Measurements from ENCODE around the gene LCE2B. TPM values are rescaled to one million over a fixed set of nuclear protein-coding genes. Genes with fewer than 3 reads are reported as not detected.

The LCE2B gene
- total RNA-seq, 4 donors from 2014 or later = not detected

- no peak for ATAC-seq (ENCODE audit: low FRiP score)
- TF ChIP-seq, protein P1, sequence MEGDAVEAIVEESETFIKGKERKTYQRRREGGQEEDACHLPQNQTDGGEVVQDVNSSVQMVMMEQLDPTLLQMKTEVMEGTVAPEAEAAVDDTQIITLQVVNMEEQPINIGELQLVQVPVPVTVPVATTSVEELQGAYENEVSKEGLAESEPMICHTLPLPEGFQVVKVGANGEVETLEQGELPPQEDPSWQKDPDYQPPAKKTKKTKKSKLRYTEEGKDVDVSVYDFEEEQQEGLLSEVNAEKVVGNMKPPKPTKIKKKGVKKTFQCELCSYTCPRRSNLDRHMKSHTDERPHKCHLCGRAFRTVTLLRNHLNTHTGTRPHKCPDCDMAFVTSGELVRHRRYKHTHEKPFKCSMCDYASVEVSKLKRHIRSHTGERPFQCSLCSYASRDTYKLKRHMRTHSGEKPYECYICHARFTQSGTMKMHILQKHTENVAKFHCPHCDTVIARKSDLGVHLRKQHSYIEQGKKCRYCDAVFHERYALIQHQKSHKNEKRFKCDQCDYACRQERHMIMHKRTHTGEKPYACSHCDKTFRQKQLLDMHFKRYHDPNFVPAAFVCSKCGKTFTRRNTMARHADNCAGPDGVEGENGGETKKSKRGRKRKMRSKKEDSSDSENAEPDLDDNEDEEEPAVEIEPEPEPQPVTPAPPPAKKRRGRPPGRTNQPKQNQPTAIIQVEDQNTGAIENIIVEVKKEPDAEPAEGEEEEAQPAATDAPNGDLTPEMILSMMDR (IDR thresholded peaks at IDR 0.05) = no peak
- no peak for DNase-seq (ENCODE audit: low spot score)
Measured at GRCh38 chr1:152735648-152736047, 49.7 kb downstream of the LCE2B start.

Other genes with a start within 250 kb of the LCE2B start
- gene LCE5A, start 175.3 kb upstream of the LCE2B start, total RNA-seq = not detected
- not detected for gene CRCT1, start 171.6 kb upstream of the LCE2B start, total RNA-seq
- gene LCE3E, start 119.3 kb upstream of the LCE2B start, total RNA-seq = not detected
- gene LCE3D, start 105.6 kb upstream of the LCE2B start, total RNA-seq = not detected
- gene LCE3C, start 85.9 kb upstream of the LCE2B start, total RNA-seq = not detected
- not detected for gene LCE3B, start 72.3 kb upstream of the LCE2B start, total RNA-seq
- not detected for gene LCE3A, start 63.0 kb upstream of the LCE2B start, total RNA-seq
- not detected for gene LCE2D, start 22.7 kb upstream of the LCE2B start, total RNA-seq
- not detected for gene LCE2C, start 10.8 kb upstream of the LCE2B start, total RNA-seq
- not detected for gene LCE2A, start 12.2 kb downstream of the LCE2B start, total RNA-seq
- not detected for gene LCE4A, start 22.0 kb downstream of the LCE2B start, total RNA-seq
- not detected for gene KPRP, start 71.9 kb downstream of the LCE2B start, total RNA-seq
- not detected for gene LCE1F, start 89.0 kb downstream of the LCE2B start, total RNA-seq
- not detected for gene LCE1E, start 100.1 kb downstream of the LCE2B start, total RNA-seq
- gene LCE1D, start 110.6 kb downstream of the LCE2B start, total RNA-seq = not detected
- not detected for gene LCE1C, start 120.5 kb downstream of the LCE2B start, total RNA-seq
- not detected for gene LCE1B, start 125.8 kb downstream of the LCE2B start, total RNA-seq
- not detected for gene LCE1A, start 141.3 kb downstream of the LCE2B start, total RNA-seq
- gene LCE6A, start 156.7 kb downstream of the LCE2B start, total RNA-seq = not detected
- not detected for gene LCE7A, start 173.9 kb downstream of the LCE2B start, total RNA-seq
- gene SMCP, start 192.2 kb downstream of the LCE2B start, total RNA-seq = not detected
- not detected for gene IVL, start 222.4 kb downstream of the LCE2B start, total RNA-seq

Data from omental fat pad (tissue), 4 donors.